Measurements from ENCODE around the gene MARF1.
"Not testable (repeated sequence)": the region's sequence is repeated elsewhere in the genome, so short reads cannot be mapped to it uniquely, and the experiment has no call there.

Gene MARF1

GRCh38 chr16:15621889-15622288 lies 21.1 kb downstream of the MARF1 start:
- no peak for DNase-seq (ENCODE audit: low read depth)

- DNase-seq (ENCODE audit: low read depth) = no peak
Observed at GRCh38 chr16:15621456-15621855, 21.5 kb downstream of the MARF1 start.

GRCh38 chr16:15620611-15621195 lies 22.3 kb downstream of the MARF1 start:
- no peak for DNase-seq (ENCODE audit: low read depth)

GRCh38 chr16:15618392-15618791 lies 24.6 kb downstream of the MARF1 start:
- no peak for DNase-seq (ENCODE audit: low read depth)

GRCh38 chr16:15617901-15618300 lies 25.1 kb downstream of the MARF1 start:
- DNase-seq (ENCODE audit: low read depth) = no peak

GRCh38 chr16:15616475-15617165 lies 26.3 kb downstream of the MARF1 start:
- no peak for DNase-seq (ENCODE audit: low read depth)

GRCh38 chr16:15616012-15616411 lies 26.9 kb downstream of the MARF1 start:
- no peak for DNase-seq (ENCODE audit: low read depth)

GRCh38 chr16:15613676-15614075 lies 29.3 kb downstream of the MARF1 start:
- DNase-seq (ENCODE audit: low read depth) = no peak

GRCh38 chr16:15611610-15612009 lies 31.3 kb downstream of the MARF1 start:
- DNase-seq (ENCODE audit: low read depth) = no peak

- no peak for DNase-seq (ENCODE audit: low read depth)
Observed at GRCh38 chr16:15610369-15610871, 32.5 kb downstream of the MARF1 start.

GRCh38 chr16:15609286-15609649 lies 33.7 kb downstream of the MARF1 start:
- DNase-seq (ENCODE audit: low read depth) = no peak

GRCh38 chr16:15608398-15609285 lies 34.3 kb downstream of the MARF1 start:
- DNase-seq (ENCODE audit: low read depth) = no peak

- no peak for DNase-seq (ENCODE audit: low read depth)
Observed at GRCh38 chr16:15607700-15608396, 35.1 kb downstream of the MARF1 start.

GRCh38 chr16:15607221-15607699 lies 35.7 kb downstream of the MARF1 start:
- not testable (repeated sequence) for DNase-seq (ENCODE audit: low read depth)

- DNase-seq (ENCODE audit: low read depth) = no peak
Observed at GRCh38 chr16:15606518-15607220, 36.3 kb downstream of the MARF1 start.

GRCh38 chr16:15605839-15606517 lies 37.0 kb downstream of the MARF1 start:
- DNase-seq (ENCODE audit: low read depth) = no peak

GRCh38 chr16:15604460-15605440 lies 38.2 kb downstream of the MARF1 start:
- DNase-seq (ENCODE audit: low read depth) = no peak

- no peak for DNase-seq (ENCODE audit: low read depth)
Observed at GRCh38 chr16:15602285-15603044, 40.5 kb downstream of the MARF1 start.

Data from activated gamma-delta T cell treated with anti-CD3 and anti-CD28 coated beads, Interleukin-2, amount 50 U/mL, for 16 hours (primary cell).